ENCODE data around the gene OBSCN.

- TF ChIP-seq, protein P1, sequence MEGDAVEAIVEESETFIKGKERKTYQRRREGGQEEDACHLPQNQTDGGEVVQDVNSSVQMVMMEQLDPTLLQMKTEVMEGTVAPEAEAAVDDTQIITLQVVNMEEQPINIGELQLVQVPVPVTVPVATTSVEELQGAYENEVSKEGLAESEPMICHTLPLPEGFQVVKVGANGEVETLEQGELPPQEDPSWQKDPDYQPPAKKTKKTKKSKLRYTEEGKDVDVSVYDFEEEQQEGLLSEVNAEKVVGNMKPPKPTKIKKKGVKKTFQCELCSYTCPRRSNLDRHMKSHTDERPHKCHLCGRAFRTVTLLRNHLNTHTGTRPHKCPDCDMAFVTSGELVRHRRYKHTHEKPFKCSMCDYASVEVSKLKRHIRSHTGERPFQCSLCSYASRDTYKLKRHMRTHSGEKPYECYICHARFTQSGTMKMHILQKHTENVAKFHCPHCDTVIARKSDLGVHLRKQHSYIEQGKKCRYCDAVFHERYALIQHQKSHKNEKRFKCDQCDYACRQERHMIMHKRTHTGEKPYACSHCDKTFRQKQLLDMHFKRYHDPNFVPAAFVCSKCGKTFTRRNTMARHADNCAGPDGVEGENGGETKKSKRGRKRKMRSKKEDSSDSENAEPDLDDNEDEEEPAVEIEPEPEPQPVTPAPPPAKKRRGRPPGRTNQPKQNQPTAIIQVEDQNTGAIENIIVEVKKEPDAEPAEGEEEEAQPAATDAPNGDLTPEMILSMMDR (IDR thresholded peaks at IDR 0.05; ENCODE audit: extremely low read depth in 1 of 2, insufficient read depth in 1 of 2, low read depth in 1 of 2, low read length in 2 of 2), result no peak
- TF ChIP-seq MAX (IDR thresholded peaks at IDR 0.05; ENCODE audit: insufficient read depth, insufficient read length) (no peak), POLR2A (IDR thresholded peaks at IDR 0.05; ENCODE audit: low read depth, low read length) (no peak), POLR2AphosphoS5 (IDR thresholded peaks at IDR 0.05; ENCODE audit: insufficient read depth, low read depth, low read length) (no peak), FOS (IDR thresholded peaks at IDR 0.05; ENCODE audit: borderline replicate concordance, insufficient read depth, low read length) (no peak)
Measured at GRCh38 chr1:228314315-228314657, 106.4 kb downstream of the OBSCN start.
